ENCODE data around the gene HCK.

DNA sequence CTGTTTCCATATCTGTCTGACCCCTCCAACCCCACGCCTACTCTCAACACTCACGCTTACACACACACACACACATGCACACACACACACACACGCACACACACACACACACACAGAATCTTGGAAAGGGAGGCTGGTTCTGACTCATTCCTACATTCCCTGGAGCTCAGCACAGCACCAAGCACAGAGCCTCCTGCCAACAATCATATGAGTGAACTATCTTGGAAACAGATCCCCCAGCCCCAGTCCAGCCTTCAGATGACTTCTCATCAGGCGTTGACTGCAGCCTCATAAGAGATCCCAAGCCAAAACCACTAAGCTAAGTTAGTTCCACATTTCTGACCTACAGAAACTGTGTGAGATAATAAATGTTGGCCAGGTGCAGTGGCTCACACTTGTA is 14.1 kb upstream of the HCK start:
- TF ChIP-seq EP300 (IDR thresholded peaks at IDR 0.05) = no peak
- TF ChIP-seq, protein P1, sequence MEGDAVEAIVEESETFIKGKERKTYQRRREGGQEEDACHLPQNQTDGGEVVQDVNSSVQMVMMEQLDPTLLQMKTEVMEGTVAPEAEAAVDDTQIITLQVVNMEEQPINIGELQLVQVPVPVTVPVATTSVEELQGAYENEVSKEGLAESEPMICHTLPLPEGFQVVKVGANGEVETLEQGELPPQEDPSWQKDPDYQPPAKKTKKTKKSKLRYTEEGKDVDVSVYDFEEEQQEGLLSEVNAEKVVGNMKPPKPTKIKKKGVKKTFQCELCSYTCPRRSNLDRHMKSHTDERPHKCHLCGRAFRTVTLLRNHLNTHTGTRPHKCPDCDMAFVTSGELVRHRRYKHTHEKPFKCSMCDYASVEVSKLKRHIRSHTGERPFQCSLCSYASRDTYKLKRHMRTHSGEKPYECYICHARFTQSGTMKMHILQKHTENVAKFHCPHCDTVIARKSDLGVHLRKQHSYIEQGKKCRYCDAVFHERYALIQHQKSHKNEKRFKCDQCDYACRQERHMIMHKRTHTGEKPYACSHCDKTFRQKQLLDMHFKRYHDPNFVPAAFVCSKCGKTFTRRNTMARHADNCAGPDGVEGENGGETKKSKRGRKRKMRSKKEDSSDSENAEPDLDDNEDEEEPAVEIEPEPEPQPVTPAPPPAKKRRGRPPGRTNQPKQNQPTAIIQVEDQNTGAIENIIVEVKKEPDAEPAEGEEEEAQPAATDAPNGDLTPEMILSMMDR (IDR thresholded peaks at IDR 0.05) = no peak

Data from ovary (tissue), 3 donors.